Measurements from ENCODE around the gene B3GALT5.

GRCh38 chr21:39714331-39714730 is 101.6 kb downstream of the B3GALT5 start:
- TF ChIP-seq, protein P1, sequence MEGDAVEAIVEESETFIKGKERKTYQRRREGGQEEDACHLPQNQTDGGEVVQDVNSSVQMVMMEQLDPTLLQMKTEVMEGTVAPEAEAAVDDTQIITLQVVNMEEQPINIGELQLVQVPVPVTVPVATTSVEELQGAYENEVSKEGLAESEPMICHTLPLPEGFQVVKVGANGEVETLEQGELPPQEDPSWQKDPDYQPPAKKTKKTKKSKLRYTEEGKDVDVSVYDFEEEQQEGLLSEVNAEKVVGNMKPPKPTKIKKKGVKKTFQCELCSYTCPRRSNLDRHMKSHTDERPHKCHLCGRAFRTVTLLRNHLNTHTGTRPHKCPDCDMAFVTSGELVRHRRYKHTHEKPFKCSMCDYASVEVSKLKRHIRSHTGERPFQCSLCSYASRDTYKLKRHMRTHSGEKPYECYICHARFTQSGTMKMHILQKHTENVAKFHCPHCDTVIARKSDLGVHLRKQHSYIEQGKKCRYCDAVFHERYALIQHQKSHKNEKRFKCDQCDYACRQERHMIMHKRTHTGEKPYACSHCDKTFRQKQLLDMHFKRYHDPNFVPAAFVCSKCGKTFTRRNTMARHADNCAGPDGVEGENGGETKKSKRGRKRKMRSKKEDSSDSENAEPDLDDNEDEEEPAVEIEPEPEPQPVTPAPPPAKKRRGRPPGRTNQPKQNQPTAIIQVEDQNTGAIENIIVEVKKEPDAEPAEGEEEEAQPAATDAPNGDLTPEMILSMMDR (IDR thresholded peaks at IDR 0.05), result no peak
- no peak for TF ChIP-seq ZFX (IDR thresholded peaks at IDR 0.05; ENCODE audit: borderline replicate concordance)
